Glutamatergic neuron (in vitro differentiated cells): ENCODE measurements around the gene CNTFR. TPM values are rescaled to one million over a fixed set of nuclear protein-coding genes. Genes with fewer than 3 reads are reported as not detected.

Experiments
- DNase-seq: peaks from one replicate; pipeline ENCODE4 v3.0.0; 2022
- H3K27ac Mint-ChIP-seq: one replicate; pipeline ENCODE4 v1.8.0; 2020; ENCODE audit warnings: mild to moderate bottlenecking, mixed read lengths, inconsistent platforms; ENCODE audit not compliant: unreplicated experiment
- H3K27me3 Mint-ChIP-seq: one replicate; pipeline ENCODE4 v1.8.0; 2020; ENCODE audit warnings: mild to moderate bottlenecking, moderate library complexity, mixed read lengths, inconsistent platforms; ENCODE audit not compliant: unreplicated experiment
- H3K36me3 Mint-ChIP-seq: one replicate; pipeline ENCODE4 v1.8.0; 2020; ENCODE audit warnings: mild to moderate bottlenecking, mixed read lengths, inconsistent platforms; ENCODE audit not compliant: unreplicated experiment
- H3K4me1 Mint-ChIP-seq: one replicate; pipeline ENCODE4 v1.8.0; 2020; ENCODE audit warnings: mild to moderate bottlenecking, low read depth, mixed read lengths, inconsistent platforms; ENCODE audit not compliant: unreplicated experiment
- H3K4me3 Mint-ChIP-seq: one replicate; pipeline ENCODE4 v1.8.0; 2020; ENCODE audit warnings: mild to moderate bottlenecking, mixed read lengths, inconsistent platforms; ENCODE audit not compliant: unreplicated experiment
- H3K9me3 Mint-ChIP-seq: one replicate; pipeline ENCODE4 v1.8.0; 2020; ENCODE audit warnings: mild to moderate bottlenecking, moderate library complexity, mixed read lengths, inconsistent platforms; ENCODE audit not compliant: unreplicated experiment
- total RNA-seq: library from RNA; stranded (reverse); fragmentation: NEBNext Ultra II Directional; extraction: Animal tissue kit (Norgen Biotek cat#: 25700); gene quantifications from one replicate; pipeline ENCODE4 v1.2.1, GENCODE V29; 2021; ENCODE audit not compliant: unreplicated experiment
- TF ChIP-seq, protein P1 (sequence below): fragments of 200-600 bp; sonication (generic); IDR thresholded peaks from one replicate; pipeline ENCODE4 v1.5.0; 2021; ENCODE audit not compliant: partially characterized antibody, unreplicated experiment

CNTFR gene
- total RNA-seq, 1 donor from 2014 or later: 170 TPM

DNA sequence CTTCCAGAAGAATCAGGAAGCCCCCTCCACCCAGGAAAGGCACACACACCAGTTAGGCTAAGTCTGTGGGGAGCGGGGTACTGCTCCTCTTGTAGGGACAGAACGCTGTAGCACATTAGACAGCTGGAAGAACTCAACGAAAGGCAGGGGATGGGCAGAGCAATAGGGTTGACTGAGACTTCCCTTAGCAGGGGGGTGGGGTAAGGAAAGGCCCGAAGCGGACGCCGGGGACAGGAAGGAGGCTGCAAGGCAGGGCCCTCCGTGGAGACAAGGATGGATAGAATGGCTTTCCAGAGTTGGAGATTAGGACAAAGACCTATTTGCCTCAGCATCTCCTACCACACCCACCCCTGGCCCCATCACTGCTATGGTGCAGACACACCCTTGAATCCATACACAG, 14.3 kb downstream of the CNTFR start:
- peak overlapping the region; percentile 42 for H3K4me3 Mint-ChIP-seq
- TF ChIP-seq, protein P1, sequence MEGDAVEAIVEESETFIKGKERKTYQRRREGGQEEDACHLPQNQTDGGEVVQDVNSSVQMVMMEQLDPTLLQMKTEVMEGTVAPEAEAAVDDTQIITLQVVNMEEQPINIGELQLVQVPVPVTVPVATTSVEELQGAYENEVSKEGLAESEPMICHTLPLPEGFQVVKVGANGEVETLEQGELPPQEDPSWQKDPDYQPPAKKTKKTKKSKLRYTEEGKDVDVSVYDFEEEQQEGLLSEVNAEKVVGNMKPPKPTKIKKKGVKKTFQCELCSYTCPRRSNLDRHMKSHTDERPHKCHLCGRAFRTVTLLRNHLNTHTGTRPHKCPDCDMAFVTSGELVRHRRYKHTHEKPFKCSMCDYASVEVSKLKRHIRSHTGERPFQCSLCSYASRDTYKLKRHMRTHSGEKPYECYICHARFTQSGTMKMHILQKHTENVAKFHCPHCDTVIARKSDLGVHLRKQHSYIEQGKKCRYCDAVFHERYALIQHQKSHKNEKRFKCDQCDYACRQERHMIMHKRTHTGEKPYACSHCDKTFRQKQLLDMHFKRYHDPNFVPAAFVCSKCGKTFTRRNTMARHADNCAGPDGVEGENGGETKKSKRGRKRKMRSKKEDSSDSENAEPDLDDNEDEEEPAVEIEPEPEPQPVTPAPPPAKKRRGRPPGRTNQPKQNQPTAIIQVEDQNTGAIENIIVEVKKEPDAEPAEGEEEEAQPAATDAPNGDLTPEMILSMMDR: no peak
- DNase-seq: no peak
- H3K27me3 Mint-ChIP-seq: peaks cover 21% of the 10 kb centered on the region
- H3K4me1 Mint-ChIP-seq: peaks cover 53% of the 10 kb centered on the region
- peaks cover 14% of the 10 kb centered on the region for H3K9me3 Mint-ChIP-seq
- H3K27ac Mint-ChIP-seq: peak overlapping the region; percentile 48
- no peaks in the 10 kb centered on the region for H3K36me3 Mint-ChIP-seq

DNA sequence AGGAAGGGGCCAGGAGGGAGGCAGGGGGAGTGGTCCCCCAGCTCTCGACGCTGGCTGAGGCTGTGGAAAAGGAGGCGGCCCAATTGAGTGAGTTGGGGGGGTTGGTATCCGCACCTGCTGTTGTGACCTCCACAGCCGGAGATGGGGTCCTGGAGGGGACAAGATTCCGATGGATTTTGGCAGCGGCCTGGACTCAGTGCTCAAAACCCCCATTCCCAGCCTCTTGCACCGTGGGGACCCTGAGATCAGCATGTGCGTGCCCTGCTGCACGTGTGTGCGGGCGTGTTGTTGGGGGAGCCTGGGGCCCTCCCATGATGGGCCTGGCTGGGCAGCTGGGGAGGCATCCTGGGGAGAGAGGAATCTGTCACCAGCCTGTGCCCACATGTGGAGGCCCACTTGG, 15.0 kb downstream of the CNTFR start:
- H3K9me3 Mint-ChIP-seq: peaks cover 13% of the 10 kb centered on the region

DNA sequence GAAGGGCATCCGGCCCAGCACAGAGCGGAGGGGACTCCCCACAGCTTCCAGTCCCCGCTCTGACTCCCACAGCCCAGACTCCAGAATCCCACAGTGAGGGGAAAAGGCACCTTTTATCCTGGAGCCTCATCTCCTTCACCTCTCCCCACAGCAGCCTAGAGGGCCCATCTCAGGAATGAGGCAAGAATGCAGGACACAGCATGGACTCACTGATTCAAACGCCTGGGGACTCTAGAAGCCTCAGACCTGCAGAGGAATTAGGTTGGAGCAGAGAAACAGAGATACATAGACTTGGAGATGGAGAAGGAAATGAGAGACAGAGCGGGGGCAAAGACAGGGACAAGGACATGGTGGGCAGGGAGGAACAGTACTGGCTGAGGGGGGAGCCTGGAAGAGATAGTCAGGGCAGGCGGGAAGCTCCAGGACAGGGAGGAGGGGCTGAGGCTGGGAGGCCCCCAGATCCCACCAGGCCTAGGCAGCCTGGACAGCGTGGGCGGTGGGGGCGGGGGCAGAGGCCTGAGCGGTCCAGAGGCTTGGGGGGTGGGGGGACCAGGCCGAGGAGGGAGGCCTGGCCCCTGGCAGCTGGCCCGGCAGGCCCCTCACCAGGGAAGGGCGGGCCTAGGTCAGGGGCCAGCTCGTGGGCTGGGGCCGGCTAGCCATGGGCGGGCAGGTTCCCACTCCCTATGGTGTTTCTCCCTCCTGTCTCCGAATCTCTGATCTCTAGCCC, 15.8 kb downstream of the CNTFR start:
- Mint-ChIP-seq H3K27ac (peak overlapping the region; percentile 54), H3K9me3 (peaks cover 18% of the 10 kb centered on the region), H3K4me1 (peaks cover 54% of the 10 kb centered on the region), H3K27me3 (peaks cover 16% of the 10 kb centered on the region), H3K36me3 (no peaks in the 10 kb centered on the region), H3K4me3 (no peak overlapping the region)
- DNase-seq: no peak
- TF ChIP-seq, protein P1: no peak

More for the DNA sequence above, 15.0 kb downstream of the CNTFR start:
- TF ChIP-seq, protein P1: no peak
- Mint-ChIP-seq H3K36me3 (no peaks in the 10 kb centered on the region), H3K27ac (no peak overlapping the region), H3K4me1 (peaks cover 53% of the 10 kb centered on the region), H3K4me3 (no peak overlapping the region), H3K27me3 (peaks cover 20% of the 10 kb centered on the region)
- DNase-seq: no peak

DNA sequence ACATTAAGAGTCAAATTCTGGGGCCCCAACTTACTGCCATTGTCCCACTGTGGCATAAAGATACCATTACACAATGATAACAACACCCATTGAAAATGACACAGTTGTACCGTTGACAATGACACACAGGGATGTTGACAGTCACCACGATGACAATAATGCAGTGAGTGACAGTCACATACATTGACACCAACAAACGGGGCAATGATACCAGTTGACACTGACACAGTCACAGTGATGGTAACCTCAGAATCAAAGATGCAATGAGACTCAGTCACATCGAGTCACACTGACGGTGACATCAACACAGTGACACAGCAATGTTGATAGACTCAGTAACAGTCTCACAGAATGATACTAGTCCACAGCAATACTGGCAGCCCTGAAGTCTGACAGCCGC, 16.9 kb downstream of the CNTFR start:
- H3K36me3 Mint-ChIP-seq: no peaks in the 10 kb centered on the region
- TF ChIP-seq, protein P1: no peak
- peaks cover 64% of the 10 kb centered on the region for H3K4me1 Mint-ChIP-seq
- H3K27me3 Mint-ChIP-seq: peaks cover 22% of the 10 kb centered on the region
- peaks cover 24% of the 10 kb centered on the region for H3K9me3 Mint-ChIP-seq
- H3K27ac Mint-ChIP-seq: no peak overlapping the region
- no peak for DNase-seq
- H3K4me3 Mint-ChIP-seq: no peak overlapping the region

DNA sequence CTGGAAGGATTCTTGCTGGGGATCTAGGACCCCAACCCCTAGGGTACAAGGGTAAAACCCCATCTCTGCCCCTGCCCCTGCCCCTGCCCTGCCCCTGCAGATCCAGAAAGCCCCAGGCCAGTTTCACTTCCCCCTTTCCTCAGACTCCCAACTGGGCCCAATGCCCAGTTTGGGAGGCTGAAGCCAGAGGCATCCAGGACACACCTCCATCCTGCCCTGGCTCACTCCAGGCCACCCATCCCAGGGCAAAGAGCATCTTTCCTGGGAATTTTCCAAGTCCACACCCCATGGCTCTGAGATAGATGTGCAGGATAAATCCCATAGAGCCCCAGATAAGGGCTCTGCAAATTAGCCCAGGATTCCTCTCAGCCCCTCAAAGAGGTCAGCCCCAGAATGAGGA, 17.4 kb downstream of the CNTFR start:
- Mint-ChIP-seq H3K4me1 (peaks cover 66% of the 10 kb centered on the region), H3K27me3 (peaks cover 24% of the 10 kb centered on the region)

More for the DNA sequence above, 17.4 kb downstream of the CNTFR start:
- DNase-seq: no peak
- H3K4me3 Mint-ChIP-seq: no peak overlapping the region
- H3K27ac Mint-ChIP-seq: no peak overlapping the region
- TF ChIP-seq, protein P1: no peak
- H3K36me3 Mint-ChIP-seq: peaks cover 4% of the 10 kb centered on the region
- H3K9me3 Mint-ChIP-seq: peaks cover 28% of the 10 kb centered on the region
